NCI-H82 (cell line): ENCODE data around the gene CAPN3.

Source experiments
- DNase-seq: peaks from one replicate; lab custom pipeline; 2025; lab: John Stamatoyannopoulos, UW

CAPN3 gene

GRCh38 chr15:42453826-42454225 is 94.5 kb downstream of the CAPN3 start:
- no peak for DNase-seq

- DNase-seq, result no peak
These were observed 97.2 kb downstream of the CAPN3 start for GRCh38 chr15:42456531-42456930.

GRCh38 chr15:42456971-42457370 is 97.7 kb downstream of the CAPN3 start:
- no peak for DNase-seq

- DNase-seq, result peak; percentile 66
These were observed 98.4 kb downstream of the CAPN3 start for GRCh38 chr15:42457445-42458442.

- peak; percentile 12 for DNase-seq
These were observed 102.0 kb downstream of the CAPN3 start for GRCh38 chr15:42461261-42461660.
